Memory B cell (primary cell): ENCODE measurements around the gene INTS1.

Experiments
- ATAC-seq: fragments of 150-1000 bp; cut with Tn5 transposase; 2 replicates; pipeline ENCODE4 v1.10.0; 2021; ENCODE audit warnings: low read depth, mild to moderate bottlenecking, moderate library complexity
- DNase-seq, 2 donors: peaks; one replicate each; pipeline ENCODE4 v3.0.0; 2022; ENCODE audit warnings: low spot score in 2 of 2
- H3K27ac Mint-ChIP-seq: one replicate; pipeline ENCODE4 v1.8.0; 2022; ENCODE audit warnings: mild to moderate bottlenecking, moderate library complexity, mixed read lengths
- H3K27me3 Mint-ChIP-seq: one replicate; pipeline ENCODE4 v1.8.0; 2022; ENCODE audit warnings: mixed read lengths
- H3K36me3 Mint-ChIP-seq: one replicate; pipeline ENCODE4 v1.8.0; 2022; ENCODE audit warnings: mild to moderate bottlenecking, mixed read lengths
- H3K4me1 Mint-ChIP-seq: one replicate; pipeline ENCODE4 v1.8.0; 2022; ENCODE audit warnings: mixed read lengths
- H3K4me3 Mint-ChIP-seq: one replicate; pipeline ENCODE4 v1.8.0; 2022; ENCODE audit warnings: mild to moderate bottlenecking, moderate library complexity, mixed read lengths
- H3K9me3 Mint-ChIP-seq: one replicate; pipeline ENCODE4 v1.8.0; 2022; ENCODE audit warnings: mixed read lengths

Gene INTS1

DNA sequence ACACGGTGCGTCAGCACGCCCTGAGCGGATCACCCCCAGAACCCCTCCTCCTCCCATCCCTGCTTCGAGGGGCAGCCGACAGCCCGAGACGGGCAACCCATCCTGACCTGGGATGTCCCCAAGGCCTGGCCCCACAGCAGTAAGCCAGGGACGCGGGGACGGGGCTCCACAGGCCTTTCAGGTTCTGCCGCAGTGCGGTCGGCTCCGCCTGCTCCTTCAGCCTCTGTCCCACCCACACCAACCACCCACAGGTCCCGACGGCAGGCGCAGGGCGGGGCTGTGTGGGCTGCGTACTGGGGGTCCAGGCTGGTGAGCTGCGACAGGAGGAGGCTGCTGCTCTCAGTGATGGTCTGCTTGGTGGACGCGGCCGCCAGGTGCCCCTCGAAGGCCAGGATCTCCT is 16.7 kb downstream of the INTS1 start:
- ATAC-seq (no peak), DNase-seq (no peak)
- no peaks in the 10 kb centered on the region for H3K4me1 Mint-ChIP-seq
- H3K4me3 Mint-ChIP-seq, result no peak overlapping the region
- peaks cover 32% of the 10 kb centered on the region for H3K36me3 Mint-ChIP-seq
- H3K27ac Mint-ChIP-seq, result no peak overlapping the region
- H3K9me3 Mint-ChIP-seq, result no peaks in the 10 kb centered on the region
- H3K27me3 Mint-ChIP-seq, result no peaks in the 10 kb centered on the region

- Mint-ChIP-seq H3K27ac (no peak overlapping the region), H3K4me3 (no peak overlapping the region), H3K27me3 (no peaks in the 10 kb centered on the region), H3K9me3 (no peaks in the 10 kb centered on the region), H3K36me3 (peaks cover 30% of the 10 kb centered on the region), H3K4me1 (no peaks in the 10 kb centered on the region)
- ATAC-seq, result no peak
- DNase-seq, result no peak
Observed at GRCh38 chr7:1486571-1486970, 17.6 kb downstream of the INTS1 start.

DNA sequence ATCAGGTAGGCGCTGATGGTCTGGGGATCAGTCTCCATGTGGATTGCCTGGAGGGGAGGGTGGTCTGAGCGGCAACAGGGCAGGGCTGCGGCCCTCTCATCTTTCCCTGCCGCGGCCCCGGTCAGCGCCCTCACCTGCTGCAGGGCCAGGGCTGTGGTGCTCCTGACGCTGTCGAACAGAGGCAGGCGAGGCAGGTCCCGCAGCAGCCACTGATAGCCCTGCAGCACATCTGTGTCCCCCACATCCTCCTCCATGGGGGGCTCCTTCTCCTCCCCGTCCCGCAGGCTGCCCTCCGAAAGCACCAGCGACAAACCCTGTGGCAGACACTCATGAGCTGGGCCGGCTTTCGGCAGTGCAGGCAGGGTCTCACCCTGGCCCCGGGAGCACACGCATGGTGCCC is 19.0 kb downstream of the INTS1 start:
- no peak for DNase-seq
- Mint-ChIP-seq H3K27me3 (no peaks in the 10 kb centered on the region), H3K27ac (no peak overlapping the region), H3K9me3 (no peaks in the 10 kb centered on the region), H3K4me1 (no peaks in the 10 kb centered on the region), H3K4me3 (no peak overlapping the region), H3K36me3 (peaks cover 27% of the 10 kb centered on the region)
- ATAC-seq, result no peak

- ATAC-seq, result no peak
- H3K36me3 Mint-ChIP-seq, result peaks cover 24% of the 10 kb centered on the region
Observed at GRCh38 chr7:1484569-1484968, 19.6 kb downstream of the INTS1 start.

GRCh38 chr7:1483536-1484505 is 20.4 kb downstream of the INTS1 start:
- Mint-ChIP-seq H3K36me3 (peaks cover 18% of the 10 kb centered on the region), H3K27ac (no peak overlapping the region), H3K4me3 (no peak overlapping the region), H3K4me1 (no peaks in the 10 kb centered on the region), H3K9me3 (no peaks in the 10 kb centered on the region), H3K27me3 (no peaks in the 10 kb centered on the region)
- ATAC-seq (no peak), DNase-seq (no peak)

More at GRCh38 chr7:1484569-1484968, 19.6 kb downstream of the INTS1 start:
- no peak for DNase-seq
- Mint-ChIP-seq H3K27ac (no peak overlapping the region), H3K9me3 (no peaks in the 10 kb centered on the region), H3K27me3 (no peaks in the 10 kb centered on the region), H3K4me1 (no peaks in the 10 kb centered on the region), H3K4me3 (no peak overlapping the region)

- Mint-ChIP-seq H3K27ac (no peak overlapping the region), H3K9me3 (no peaks in the 10 kb centered on the region), H3K4me3 (no peak overlapping the region), H3K36me3 (peaks cover 13% of the 10 kb centered on the region), H3K27me3 (no peaks in the 10 kb centered on the region), H3K4me1 (no peaks in the 10 kb centered on the region)
- no peak for ATAC-seq
- DNase-seq, result no peak
Observed at GRCh38 chr7:1483079-1483478, 21.1 kb downstream of the INTS1 start.

DNA sequence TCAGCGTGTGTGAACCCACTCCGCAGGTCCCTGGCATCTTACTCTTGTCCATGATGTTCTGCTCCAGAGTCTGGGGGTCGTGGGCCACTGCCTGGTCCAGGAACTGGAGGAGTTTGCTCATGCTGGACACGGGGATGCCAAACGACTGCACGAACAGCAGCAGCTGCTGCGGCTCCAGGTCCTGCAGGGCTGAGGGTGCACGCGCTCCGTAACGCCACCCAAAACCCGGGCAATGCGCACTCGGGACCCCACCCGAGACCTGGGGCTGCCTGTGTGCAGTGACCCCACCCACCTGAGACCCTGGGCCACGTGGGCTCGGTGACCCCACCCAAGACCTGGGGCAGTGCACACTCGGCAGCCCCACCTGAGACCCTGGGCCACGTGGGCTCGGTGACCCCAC is 22.9 kb downstream of the INTS1 start:
- no peaks in the 10 kb centered on the region for H3K27me3 Mint-ChIP-seq
- H3K27ac Mint-ChIP-seq, result no peak overlapping the region
- no peak overlapping the region for H3K4me3 Mint-ChIP-seq
- DNase-seq (no peak), ATAC-seq (no peak)
- H3K4me1 Mint-ChIP-seq, result no peaks in the 10 kb centered on the region
- H3K36me3 Mint-ChIP-seq, result peaks cover 15% of the 10 kb centered on the region
- no peaks in the 10 kb centered on the region for H3K9me3 Mint-ChIP-seq

- no peak overlapping the region for H3K27ac Mint-ChIP-seq
- ATAC-seq (no peak), DNase-seq (no peak)
- no peaks in the 10 kb centered on the region for H3K27me3 Mint-ChIP-seq
- H3K4me1 Mint-ChIP-seq, result no peaks in the 10 kb centered on the region
- H3K36me3 Mint-ChIP-seq, result peaks cover 15% of the 10 kb centered on the region
- H3K9me3 Mint-ChIP-seq, result no peaks in the 10 kb centered on the region
- no peak overlapping the region for H3K4me3 Mint-ChIP-seq
Observed at GRCh38 chr7:1480670-1481069, 23.5 kb downstream of the INTS1 start.

DNA sequence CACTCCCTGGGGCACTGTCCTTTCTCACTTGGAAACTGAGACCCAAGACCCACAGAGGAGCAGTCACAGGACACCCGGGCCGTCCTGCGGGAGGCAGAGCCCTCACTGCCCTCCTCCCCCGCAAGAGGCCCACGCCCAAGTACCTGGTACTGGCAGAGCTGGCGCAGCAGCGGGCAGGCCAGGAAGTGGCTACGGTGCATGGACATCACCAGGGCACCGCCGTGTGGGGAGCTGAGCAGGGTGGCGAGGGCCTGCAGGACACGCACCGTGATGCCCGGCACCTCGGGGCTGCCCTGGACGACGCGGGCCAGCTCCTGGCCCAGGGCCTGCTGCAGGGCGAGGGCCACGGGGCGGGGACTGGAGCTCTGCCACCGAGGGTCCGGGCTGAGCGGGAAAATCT is 24.9 kb downstream of the INTS1 start:
- peaks cover 3% of the 10 kb centered on the region for H3K4me1 Mint-ChIP-seq
- DNase-seq (no peak), ATAC-seq (no peak)
- no peaks in the 10 kb centered on the region for H3K9me3 Mint-ChIP-seq
- no peak overlapping the region for H3K27ac Mint-ChIP-seq
- H3K36me3 Mint-ChIP-seq, result peaks cover 14% of the 10 kb centered on the region
- H3K27me3 Mint-ChIP-seq, result no peaks in the 10 kb centered on the region
- H3K4me3 Mint-ChIP-seq, result no peak overlapping the region

- H3K9me3 Mint-ChIP-seq, result no peaks in the 10 kb centered on the region
- DNase-seq, result no peak
- peaks cover 11% of the 10 kb centered on the region for H3K36me3 Mint-ChIP-seq
- H3K4me3 Mint-ChIP-seq, result no peak overlapping the region
- peaks cover 5% of the 10 kb centered on the region for H3K4me1 Mint-ChIP-seq
- no peaks in the 10 kb centered on the region for H3K27me3 Mint-ChIP-seq
- no peak overlapping the region for H3K27ac Mint-ChIP-seq
- ATAC-seq, result no peak
Observed at GRCh38 chr7:1478480-1478879, 25.7 kb downstream of the INTS1 start.

- Mint-ChIP-seq H3K4me1 (peaks cover 5% of the 10 kb centered on the region), H3K27ac (no peak overlapping the region), H3K4me3 (no peak overlapping the region), H3K27me3 (no peaks in the 10 kb centered on the region), H3K36me3 (peaks cover 7% of the 10 kb centered on the region), H3K9me3 (no peaks in the 10 kb centered on the region)
- DNase-seq (no peak), ATAC-seq (no peak)
Observed at GRCh38 chr7:1476859-1477258, 27.3 kb downstream of the INTS1 start.

DNA sequence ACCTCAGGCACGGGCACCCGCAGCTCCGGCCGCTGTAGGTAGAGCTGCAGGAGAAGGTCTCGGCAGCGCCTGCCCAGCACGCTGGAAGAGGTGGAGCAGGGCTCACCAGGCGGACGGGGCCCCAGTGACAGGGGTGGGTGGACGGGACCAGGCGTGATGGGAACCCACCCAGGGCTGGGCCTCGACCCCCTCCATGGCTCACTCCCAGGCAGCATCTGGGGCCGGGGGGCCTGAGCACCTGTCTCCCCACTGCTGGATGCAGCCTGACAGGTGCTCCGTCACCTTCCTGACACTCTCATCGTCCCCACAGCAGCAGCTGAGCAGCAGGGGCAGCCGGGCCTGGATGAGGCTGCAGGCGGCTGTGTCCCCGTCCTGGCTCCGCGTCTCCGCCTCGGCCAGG is 28.2 kb downstream of the INTS1 start:
- Mint-ChIP-seq H3K4me3 (no peak overlapping the region), H3K27me3 (no peaks in the 10 kb centered on the region), H3K4me1 (peaks cover 5% of the 10 kb centered on the region), H3K27ac (no peak overlapping the region), H3K9me3 (no peaks in the 10 kb centered on the region), H3K36me3 (peaks cover 6% of the 10 kb centered on the region)
- no peak for DNase-seq
- no peak for ATAC-seq

DNA sequence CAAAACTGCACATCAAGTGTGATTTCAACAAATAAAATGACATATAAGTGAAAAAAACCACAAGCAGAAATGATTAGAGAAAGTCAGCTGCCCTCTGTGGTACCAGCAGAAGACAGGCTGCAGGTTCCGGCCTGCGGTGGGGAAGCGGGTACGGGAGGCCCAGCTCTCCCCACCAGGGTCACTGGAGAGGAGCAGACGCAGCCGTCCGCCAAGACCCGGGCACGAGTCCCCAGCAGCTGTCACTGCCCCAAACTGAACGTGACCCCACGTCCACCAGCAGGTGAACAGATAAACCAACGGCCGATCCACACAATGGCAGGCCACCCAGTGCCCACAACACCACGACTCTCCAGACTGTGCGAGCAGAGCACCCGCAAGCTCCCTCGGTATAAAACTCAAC is 28.8 kb downstream of the INTS1 start:
- ATAC-seq (no peak), DNase-seq (no peak)
- H3K36me3 Mint-ChIP-seq, result peaks cover 6% of the 10 kb centered on the region
- H3K4me1 Mint-ChIP-seq, result peaks cover 5% of the 10 kb centered on the region
- H3K4me3 Mint-ChIP-seq, result no peak overlapping the region
- no peaks in the 10 kb centered on the region for H3K27me3 Mint-ChIP-seq
- no peaks in the 10 kb centered on the region for H3K9me3 Mint-ChIP-seq
- H3K27ac Mint-ChIP-seq, result no peak overlapping the region

GRCh38 chr7:1474736-1475135 is 29.5 kb downstream of the INTS1 start:
- no peak overlapping the region for H3K4me3 Mint-ChIP-seq
- H3K27ac Mint-ChIP-seq, result no peak overlapping the region
- H3K9me3 Mint-ChIP-seq, result no peaks in the 10 kb centered on the region
- peaks cover 8% of the 10 kb centered on the region for H3K36me3 Mint-ChIP-seq
- DNase-seq (no peak), ATAC-seq (no peak)
- H3K27me3 Mint-ChIP-seq, result no peaks in the 10 kb centered on the region
- H3K4me1 Mint-ChIP-seq, result peaks cover 5% of the 10 kb centered on the region
